ENCODE measurements around the gene PIERCE2. TPM values are rescaled to one million over a fixed set of nuclear protein-coding genes. Genes with fewer than 3 reads are reported as not detected.

The PIERCE2 gene
- total and polyA plus RNA-seq, 2 of the 13 experiments (the other 11 are each of a cell fraction or from before 2014, with no cell fraction given): 0.09 TPM; not detected in 1

- intact Hi-C loops (cut with micrococcal nuclease; ENCODE audit: unreplicated experiment) (no loop called here), in situ Hi-C loops (cut with HindIII; ENCODE audit: extremely low pct_ligation_motif_present, low pct_unique_long_range_greater_than_20kb) (no loop called here)
- ChIA-PET CTCF (ENCODE audit: low intra/inter-chr PET ratio, low total read pairs) (no interaction called here), POLR2A (no interaction called here)
- no TSS peak for BruUV-seq (replicated peaks)
- no peak for FAIRE-seq
- Histone ChIP-seq H3K9ac (ENCODE audit: insufficient read depth, low read depth, low read length) (no peak overlapping the region), H3K79me2 (ENCODE audit: insufficient read depth, low read length) (no peaks in the 10 kb centered on the region), H2AFZ (ENCODE audit: low read length) (no peak overlapping the region), H3K36me3 (replicated peaks in 1 of 2; ENCODE audit: control insufficient read depth in 1 of 2, insufficient read depth in 2 of 2, low read length in 2 of 2) (peaks cover 0 to 3% of the 10 kb centered on the region in 2 experiments; a peak in 2 of 5 replicates), H3K27ac (ENCODE audit: extremely low read length, insufficient read depth, low read length) (no peak overlapping the region), H3K4me3 (replicated peaks in 1 of 3; ENCODE audit: insufficient read depth in 1 of 3, low read depth in 2 of 3, low read length in 3 of 3) (no peak overlapping the region), H3K4me2 (ENCODE audit: low read depth, low read length) (no peak overlapping the region), H3K27me3 (ENCODE audit: control insufficient read depth in 1 of 2, insufficient read depth in 2 of 2, low read length in 2 of 2) (no peaks in the 10 kb centered on the region), H3K4me1 (ENCODE audit: insufficient read depth, low read length) (peaks cover 7% of the 10 kb centered on the region; the same call in 1 of the 2 replicates), H3K9me3 (ENCODE audit: low read length) (no peaks in the 10 kb centered on the region), H4K20me1 (ENCODE audit: insufficient read depth, low read length) (no peaks in the 10 kb centered on the region)
- 98% methylated on average over 2 of the region's 2 CpGs for WGBS (ENCODE audit: low lambda C conversion rate)
- no peak for ATAC-seq
- TF ChIP-seq, protein P1, sequence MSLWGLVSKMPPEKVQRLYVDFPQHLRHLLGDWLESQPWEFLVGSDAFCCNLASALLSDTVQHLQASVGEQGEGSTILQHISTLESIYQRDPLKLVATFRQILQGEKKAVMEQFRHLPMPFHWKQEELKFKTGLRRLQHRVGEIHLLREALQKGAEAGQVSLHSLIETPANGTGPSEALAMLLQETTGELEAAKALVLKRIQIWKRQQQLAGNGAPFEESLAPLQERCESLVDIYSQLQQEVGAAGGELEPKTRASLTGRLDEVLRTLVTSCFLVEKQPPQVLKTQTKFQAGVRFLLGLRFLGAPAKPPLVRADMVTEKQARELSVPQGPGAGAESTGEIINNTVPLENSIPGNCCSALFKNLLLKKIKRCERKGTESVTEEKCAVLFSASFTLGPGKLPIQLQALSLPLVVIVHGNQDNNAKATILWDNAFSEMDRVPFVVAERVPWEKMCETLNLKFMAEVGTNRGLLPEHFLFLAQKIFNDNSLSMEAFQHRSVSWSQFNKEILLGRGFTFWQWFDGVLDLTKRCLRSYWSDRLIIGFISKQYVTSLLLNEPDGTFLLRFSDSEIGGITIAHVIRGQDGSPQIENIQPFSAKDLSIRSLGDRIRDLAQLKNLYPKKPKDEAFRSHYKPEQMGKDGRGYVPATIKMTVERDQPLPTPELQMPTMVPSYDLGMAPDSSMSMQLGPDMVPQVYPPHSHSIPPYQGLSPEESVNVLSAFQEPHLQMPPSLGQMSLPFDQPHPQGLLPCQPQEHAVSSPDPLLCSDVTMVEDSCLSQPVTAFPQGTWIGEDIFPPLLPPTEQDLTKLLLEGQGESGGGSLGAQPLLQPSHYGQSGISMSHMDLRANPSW (CRISPR knock-in tag; IDR thresholded peaks at IDR 0.05; ENCODE audit: borderline replicate concordance): no peak
- TF ChIP-seq ZNF121 (CRISPR knock-in tag; IDR thresholded peaks at IDR 0.05) (peak; percentile 67), PRDM15 (CRISPR knock-in tag; IDR thresholded peaks at IDR 0.05) (peak; percentile 47; the same call in 1 of the 2 replicates), NRL (CRISPR knock-in tag; IDR thresholded peaks at IDR 0.05; ENCODE audit: borderline replicate concordance) (no peak), PRMT3 (CRISPR knock-in tag; IDR thresholded peaks at IDR 0.05; ENCODE audit: borderline replicate concordance, low read depth) (no peak)
- TF ChIP-seq, protein P2, sequence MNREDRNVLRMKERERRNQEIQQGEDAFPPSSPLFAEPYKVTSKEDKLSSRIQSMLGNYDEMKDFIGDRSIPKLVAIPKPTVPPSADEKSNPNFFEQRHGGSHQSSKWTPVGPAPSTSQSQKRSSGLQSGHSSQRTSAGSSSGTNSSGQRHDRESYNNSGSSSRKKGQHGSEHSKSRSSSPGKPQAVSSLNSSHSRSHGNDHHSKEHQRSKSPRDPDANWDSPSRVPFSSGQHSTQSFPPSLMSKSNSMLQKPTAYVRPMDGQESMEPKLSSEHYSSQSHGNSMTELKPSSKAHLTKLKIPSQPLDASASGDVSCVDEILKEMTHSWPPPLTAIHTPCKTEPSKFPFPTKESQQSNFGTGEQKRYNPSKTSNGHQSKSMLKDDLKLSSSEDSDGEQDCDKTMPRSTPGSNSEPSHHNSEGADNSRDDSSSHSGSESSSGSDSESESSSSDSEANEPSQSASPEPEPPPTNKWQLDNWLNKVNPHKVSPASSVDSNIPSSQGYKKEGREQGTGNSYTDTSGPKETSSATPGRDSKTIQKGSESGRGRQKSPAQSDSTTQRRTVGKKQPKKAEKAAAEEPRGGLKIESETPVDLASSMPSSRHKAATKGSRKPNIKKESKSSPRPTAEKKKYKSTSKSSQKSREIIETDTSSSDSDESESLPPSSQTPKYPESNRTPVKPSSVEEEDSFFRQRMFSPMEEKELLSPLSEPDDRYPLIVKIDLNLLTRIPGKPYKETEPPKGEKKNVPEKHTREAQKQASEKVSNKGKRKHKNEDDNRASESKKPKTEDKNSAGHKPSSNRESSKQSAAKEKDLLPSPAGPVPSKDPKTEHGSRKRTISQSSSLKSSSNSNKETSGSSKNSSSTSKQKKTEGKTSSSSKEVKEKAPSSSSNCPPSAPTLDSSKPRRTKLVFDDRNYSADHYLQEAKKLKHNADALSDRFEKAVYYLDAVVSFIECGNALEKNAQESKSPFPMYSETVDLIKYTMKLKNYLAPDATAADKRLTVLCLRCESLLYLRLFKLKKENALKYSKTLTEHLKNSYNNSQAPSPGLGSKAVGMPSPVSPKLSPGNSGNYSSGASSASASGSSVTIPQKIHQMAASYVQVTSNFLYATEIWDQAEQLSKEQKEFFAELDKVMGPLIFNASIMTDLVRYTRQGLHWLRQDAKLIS (CRISPR knock-in tag; IDR thresholded peaks at IDR 0.05): no peak
- DNase-seq (ENCODE audit: low spot score): no peak
Observed at GRCh38 chr15:55362641-55363040, 45.7 kb upstream of the PIERCE2 start.

All from HepG2 (cell line).